Activated effector memory CD4-positive, alpha-beta T cell treated with Interleukin-2 at 50 U/mL for 16 hours (primary cell): ENCODE data around the gene SLC35F4.
"Not testable (repeated sequence)": the region's sequence is repeated elsewhere in the genome, so short reads cannot be mapped to it uniquely, and the experiment has no call there.

ENCODE experiments used
- DNase-seq: peaks from one replicate; pipeline ENCODE4 v3.0.0-alpha.2; 2020

The SLC35F4 gene

DNA sequence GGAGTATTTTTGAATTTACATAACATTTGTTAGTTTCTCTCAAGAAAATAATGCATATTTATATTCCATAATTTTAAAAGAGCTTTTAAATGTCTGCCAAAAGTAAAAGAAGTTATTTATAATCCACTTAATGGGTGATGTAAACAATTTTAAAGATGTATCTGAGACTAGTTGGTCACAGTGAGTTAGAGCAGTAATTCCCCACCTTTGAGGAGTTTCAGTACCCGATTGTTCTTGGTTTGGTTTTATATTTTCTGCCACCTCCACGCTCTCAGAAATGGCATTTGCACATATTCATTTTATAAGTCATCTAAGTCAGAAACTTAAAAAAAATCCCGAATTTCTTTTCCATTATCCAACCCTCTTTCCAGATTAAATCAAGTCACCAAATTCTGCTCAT is 153.2 kb downstream of the SLC35F4 start:
- no peak for DNase-seq

DNA sequence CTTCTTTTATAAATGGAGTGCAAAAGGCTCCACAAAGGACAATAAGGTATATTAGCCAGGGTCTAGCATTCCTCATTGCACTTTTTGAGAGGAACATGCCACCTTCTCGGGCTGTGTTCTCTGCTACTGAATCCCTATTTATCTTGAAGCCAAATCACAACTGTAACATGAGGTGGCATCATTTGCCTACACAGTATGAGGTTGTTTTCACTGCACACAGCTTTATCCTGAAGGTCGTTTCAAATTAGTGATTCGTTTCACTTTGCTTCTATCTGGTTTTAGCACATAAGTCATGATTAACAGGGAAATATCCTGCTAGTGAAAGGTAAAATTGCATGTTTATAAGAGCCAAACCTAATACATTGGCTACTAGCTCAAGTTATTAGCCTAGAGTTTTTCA is 153.8 kb downstream of the SLC35F4 start:
- DNase-seq = no peak

DNA sequence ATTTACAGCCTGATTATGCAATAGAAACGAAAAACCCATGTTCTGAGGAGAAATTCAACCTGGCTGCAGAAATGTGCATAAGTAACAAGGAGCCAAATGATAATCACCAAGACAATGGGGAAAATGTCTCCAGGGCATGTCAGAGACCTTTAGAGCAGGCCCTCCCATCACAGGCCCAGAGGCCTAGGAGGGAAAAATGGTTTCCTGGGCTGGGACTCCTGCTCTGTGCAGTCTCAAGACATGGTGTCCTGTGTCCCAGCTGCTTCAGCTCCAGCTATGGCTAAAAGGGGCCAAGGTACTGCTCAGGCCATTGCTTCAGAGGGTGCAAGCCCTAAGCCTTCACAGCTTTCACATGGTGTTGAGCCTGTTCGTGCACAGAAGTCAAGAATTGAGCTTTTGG is 156.0 kb downstream of the SLC35F4 start:
- no peak for DNase-seq

DNA sequence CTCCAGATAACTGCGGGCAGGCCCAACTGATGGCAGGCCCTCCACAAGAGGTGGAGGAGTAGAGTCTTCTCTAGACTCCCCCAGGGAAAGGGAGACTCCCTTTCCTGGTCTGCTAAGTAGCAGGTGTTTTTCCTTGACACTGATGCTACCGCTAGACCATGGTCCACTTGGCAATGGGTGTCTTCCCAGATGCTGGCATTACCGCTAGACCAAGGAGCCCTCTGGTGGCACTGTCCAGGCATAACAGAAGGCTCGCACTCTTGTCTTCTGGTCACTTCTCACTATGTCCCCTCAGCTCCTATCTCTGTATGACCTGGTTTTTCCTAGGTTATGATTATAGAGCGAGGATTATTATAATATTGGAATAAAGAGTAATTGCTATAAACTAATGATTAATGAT is 156.8 kb downstream of the SLC35F4 start:
- not testable (repeated sequence) for DNase-seq

DNA sequence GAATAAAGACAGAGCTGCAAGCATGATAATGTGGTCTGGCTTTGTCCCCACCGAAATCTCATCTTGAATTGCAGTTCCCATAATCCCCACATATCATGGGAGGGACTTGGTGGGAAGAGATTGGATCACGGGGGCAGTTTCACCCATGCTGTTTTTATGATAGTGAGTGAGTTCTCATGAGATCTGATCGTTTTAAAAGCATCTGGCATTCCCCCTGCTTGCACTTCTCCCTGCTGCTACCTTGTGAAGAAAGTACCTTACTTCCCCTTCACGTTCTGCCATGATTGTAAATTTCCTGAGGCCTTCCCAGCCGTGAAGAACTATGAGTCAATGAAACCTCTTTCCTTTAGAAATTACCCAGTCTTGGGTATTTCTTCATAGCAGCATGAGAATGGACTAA is 158.7 kb downstream of the SLC35F4 start:
- DNase-seq = no peak

DNA sequence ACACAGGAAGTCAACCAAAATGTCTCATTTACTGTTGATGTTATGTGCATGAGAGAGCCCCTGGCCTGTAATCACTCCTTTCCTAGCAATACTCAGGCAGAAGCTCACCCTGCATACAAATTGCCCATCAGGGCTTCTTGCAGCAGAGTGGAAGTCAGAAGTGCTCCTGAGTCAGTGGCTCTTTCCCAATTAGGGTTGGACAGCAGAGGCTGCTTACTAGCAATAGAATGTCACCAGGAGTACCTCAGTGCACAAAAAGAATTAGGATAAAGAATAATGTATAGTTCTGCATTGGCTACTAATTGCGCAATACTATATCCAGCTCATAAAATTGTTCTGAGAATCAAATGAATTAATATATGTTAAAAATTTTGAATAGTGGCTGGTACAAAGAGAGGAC is 161.1 kb downstream of the SLC35F4 start:
- no peak for DNase-seq

DNA sequence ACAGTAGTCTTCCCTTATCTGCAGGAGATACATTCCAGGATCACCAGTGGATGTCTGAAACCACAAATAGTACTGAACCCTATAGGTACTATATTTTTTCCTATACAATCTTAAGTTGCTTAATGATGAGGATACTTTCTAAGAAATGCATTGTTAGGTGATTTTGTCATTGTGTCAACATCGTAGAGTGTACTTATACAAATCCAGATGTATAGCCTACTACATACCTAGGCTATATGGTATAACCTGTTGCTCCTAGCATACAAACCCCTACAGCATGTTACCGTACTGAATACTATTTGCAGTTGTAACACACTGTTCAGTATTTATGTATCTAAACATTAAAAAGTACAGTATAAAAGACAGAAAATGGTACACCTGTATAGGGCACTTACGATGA is 165.9 kb downstream of the SLC35F4 start:
- no peak for DNase-seq

DNA sequence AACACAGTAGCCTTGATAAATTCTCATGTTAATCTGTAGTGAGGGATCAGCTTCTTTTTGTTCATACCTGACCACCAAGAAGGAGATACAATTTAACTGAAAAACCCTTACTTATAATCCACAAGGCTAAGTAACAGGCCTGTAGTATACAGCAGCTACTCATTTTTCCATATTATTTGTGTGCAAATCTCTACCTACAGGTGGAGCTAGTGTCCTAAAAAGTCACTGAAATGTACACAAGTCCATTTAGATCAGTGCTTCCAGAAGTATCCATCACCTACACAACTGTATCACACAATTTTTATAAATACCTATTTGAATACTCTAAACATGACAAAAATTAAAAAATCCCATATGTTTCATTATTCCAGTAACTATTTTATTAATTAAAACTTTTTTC is 173.2 kb downstream of the SLC35F4 start:
- no peak for DNase-seq

DNA sequence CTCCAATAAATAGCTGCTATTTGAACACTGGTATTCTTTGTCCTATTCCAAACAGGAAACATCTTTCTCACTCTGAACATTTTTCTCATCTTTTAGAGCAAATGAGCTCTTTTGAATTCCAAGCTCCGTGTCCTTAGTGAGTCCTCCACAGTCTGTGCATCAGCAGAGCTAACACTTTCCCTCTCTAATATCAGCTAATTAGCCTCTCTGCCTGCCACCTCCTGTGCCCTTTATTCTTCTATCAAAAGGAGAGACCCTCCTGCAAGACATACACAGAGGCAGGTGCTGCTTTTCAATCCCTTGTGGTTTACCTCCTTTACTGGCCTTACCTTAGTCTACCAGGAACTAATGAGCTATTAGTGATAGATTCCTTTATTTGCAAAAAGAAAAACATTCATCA is 178.5 kb downstream of the SLC35F4 start:
- no peak for DNase-seq

DNA sequence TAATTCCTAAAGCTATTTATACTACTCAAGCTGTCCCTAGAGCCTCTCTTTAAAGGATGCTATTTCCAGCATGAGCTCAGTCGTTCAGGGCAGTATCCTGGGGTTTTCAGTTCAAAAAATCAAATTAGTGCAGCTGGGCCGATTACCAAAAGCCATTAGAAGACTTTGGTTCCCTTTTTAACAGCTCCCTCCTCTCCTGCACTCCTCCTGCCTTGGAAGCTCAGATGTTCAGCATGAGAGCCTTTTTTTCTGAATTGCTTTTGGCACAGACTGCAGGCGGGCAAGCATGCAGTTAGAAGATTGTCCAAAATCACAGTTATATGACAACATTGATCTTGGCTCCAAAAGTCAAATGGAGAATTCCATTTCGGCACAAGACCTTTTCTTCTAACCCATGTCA is 179.6 kb downstream of the SLC35F4 start:
- no peak for DNase-seq

DNA sequence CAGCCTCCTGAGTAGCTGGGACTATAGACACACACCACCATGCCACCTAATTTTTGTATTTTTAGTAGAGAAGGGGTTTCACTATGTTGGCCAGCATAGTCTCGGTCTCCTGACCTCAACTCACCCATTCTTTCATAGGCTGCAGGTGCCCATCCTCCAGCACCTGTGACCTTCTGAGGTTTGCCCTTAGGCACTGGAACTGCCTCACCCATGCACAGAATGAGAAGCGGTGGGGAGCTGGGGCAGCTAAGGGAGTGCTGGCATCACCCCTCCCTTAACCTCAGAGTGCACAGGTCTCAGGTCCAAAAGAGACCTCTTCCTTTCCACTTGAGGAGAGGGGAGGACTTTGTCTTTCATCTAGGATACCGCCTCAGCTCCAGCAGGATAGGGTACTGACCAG is 194.9 kb downstream of the SLC35F4 start:
- DNase-seq = no peak

DNA sequence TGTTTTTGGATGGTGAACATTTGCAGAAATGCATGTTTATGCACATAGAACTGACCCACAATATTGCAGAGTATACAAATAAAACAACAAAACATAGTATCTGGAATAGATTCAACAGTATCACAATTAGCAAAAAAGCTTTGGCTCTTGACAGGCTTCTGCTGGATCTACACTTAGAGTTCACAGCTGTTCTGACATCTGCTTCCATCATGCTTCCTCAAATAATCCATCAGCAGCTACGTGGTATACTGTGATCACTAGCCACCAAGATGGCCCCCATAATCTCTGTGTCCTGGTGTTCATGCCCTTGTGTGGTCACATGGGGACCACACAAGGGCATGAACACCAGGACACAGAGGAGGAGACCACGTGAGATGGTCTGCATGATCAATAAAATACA is 205.7 kb downstream of the SLC35F4 start:
- no peak for DNase-seq

DNA sequence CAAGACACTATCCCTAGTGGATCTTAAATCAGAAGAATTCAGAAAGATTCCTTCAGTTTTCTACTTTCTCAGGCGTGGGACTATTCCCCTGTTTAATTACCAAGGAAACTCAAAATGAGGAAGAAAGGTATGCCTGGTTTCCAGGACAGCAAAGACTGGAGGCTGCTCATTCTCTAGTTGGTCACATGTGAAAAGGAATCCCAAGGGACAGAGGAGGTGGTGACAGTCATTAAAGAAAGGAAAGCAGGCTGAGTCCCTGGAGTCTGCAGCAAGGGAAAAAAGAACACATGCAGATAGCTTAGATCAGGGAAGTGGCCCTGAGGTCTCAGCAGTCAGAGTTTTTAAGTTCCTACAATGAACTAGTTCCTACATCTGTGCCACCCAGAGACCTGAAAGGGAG is 206.8 kb downstream of the SLC35F4 start:
- DNase-seq = no peak

DNA sequence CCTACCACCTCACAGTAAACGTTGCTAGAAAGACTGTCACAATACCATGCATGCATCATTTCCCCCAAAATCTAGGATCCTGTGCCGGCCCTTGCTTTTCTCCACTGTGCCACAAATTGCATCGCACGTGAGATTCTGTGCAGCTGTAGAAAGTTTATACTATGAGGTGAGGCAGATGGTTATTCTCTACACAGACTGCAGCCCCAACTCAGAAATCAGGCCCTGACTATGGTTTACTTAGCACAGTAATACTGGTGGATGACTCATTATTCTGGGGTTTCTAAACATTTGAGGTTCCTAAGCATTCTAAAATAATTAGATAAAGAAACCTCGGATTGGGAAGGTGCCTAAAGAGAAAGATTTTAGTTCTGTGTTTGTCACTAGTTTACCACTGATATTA is 208.4 kb downstream of the SLC35F4 start:
- DNase-seq = no peak

DNA sequence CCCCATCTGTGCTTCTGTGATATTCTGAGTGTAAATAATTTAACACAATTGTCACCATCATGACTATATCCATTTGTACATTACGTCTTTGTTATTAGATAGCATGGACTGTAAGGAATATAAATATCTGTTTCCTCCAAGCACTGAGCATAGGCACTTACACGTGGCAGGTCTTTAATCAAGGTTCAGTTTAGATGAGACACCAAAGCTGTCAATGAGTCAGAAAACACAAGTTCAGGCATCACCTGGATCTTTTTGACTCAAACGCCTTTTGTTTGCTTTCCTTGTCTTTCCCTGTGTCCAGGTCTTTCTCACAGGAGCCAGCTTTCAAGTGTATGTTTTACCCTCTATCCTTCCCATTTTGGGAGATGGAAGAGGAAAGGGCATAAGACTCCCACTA is 209.0 kb downstream of the SLC35F4 start:
- DNase-seq = no peak

DNA sequence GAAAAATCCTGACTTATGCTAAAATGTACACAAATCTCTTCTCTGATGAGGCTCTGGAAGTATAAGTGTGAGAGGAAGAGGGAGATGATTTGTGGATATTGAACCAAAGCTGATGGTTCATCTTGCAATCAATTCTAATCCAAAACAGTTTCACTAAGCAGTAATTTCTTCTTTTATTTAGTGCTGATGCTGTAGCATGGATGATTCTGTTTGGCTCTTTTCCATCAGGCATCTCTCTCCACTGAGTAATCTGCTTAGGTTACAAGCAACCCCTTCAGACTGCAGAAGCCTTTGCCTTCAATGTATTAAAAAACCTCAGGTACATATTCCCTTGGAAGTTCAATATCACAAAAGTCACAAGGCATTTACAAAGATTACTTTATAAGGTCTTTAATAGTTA is 213.1 kb downstream of the SLC35F4 start:
- DNase-seq = no peak

DNA sequence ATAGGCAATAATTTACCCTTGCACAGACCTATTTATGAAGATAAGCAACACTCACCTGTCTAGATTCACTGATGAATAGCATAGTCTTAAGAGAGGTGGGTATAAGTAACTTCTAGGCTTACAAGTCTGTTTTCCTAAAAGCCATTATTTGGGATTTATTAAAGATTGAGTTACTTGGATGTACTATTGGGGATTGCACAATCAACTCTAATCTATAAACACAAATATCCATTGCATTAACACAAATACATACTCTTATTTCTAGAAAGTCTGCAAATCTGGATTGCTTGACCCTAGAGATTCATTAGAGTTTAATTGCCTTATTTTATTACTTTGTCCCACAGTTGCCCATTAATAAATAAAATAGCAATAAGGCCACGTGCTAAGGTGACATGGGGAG is 224.1 kb downstream of the SLC35F4 start:
- DNase-seq = no peak

DNA sequence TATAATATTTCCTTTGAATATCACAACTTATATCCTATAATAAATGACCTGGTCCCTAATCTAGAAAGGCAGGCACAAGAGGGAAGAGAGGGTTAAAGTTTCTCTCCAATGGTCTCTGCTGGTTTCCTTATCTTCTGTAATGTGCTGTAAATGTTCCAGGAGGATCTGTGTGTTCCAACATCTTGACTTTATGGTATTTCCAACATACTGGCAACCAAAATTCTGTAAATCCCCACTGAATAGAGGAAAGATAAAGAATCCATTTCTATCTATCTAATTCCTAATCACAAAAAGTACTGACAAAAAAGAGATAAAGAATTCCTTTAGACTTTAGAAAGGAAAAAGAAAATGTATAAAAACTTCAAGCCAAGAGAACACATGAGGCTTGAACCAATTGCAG is 225.9 kb downstream of the SLC35F4 start:
- no peak for DNase-seq

DNA sequence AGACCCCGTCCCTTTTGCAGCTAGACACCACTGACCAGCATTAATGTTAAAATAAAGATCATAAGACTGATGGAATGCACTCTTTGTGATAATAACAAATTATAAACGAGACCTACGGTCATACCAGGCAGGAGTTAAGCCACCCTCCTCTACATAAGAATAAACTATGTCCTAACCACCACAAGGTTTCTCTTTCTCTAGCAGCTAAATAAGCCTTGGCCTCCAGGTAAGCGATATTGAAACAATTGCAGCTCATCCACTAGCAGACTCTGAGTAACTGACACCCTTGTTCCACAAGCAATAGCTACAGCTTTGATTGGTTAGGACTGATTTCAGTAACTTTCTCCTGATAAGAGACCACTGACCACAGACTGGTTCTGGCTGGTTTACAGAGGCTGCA is 228.0 kb downstream of the SLC35F4 start:
- DNase-seq = no peak

DNA sequence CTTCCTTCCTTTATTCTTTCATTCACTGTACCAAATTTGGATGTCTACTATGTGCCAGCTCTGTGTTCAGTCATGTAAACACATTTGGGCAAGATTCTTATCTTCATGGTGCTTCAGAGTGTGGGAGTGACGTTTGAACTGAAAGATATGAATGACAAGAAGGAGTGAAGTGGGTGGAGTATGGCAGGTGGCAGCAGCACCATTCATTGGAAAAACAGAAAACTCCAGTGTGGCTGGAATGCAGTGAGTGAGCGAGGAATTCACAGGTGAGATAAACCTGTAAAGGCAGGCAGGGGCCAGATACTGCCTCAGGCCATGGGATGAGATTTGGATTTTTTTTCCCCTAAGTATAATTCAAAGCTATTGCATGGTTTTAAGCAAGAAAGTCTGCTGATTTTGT is 231.6 kb downstream of the SLC35F4 start:
- no peak for DNase-seq

DNA sequence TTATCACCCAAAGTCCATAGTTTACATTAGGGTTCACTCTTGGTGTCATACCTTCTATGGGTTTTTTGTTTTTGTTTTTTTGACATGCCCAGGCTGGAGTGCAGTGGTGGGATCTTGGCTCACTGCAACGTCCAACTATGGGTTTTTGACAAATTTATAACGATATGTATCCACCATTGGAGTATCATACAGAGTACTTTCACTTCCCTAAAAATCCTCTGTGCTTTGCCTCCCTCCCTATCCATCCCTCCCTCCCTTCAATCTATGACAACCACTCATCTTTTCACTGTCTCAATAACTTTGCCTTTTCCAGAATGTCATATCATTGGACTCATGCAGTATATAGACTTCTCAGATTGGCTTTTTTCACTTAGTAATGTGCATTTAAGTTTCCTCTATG is 233.2 kb downstream of the SLC35F4 start:
- DNase-seq = no peak

DNA sequence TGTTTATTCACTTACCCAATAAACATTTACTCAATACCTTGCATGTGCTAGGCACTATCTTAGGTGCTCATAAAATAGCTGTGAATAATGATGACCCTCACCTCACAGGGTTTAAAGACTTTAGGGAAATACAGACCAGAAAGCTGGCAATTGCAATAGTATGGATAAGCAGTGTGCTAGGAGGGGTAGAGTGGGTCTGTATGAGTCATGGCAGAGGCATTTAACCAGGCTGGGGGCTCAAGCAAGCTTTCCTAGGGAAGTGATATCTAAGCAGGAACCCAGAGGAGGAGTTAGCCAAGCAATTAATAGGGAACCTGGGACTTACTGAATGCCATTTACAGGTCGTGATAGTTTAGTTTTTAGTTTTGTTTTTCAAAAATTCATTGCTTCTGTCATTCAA is 248.4 kb downstream of the SLC35F4 start:
- no peak for DNase-seq

DNA sequence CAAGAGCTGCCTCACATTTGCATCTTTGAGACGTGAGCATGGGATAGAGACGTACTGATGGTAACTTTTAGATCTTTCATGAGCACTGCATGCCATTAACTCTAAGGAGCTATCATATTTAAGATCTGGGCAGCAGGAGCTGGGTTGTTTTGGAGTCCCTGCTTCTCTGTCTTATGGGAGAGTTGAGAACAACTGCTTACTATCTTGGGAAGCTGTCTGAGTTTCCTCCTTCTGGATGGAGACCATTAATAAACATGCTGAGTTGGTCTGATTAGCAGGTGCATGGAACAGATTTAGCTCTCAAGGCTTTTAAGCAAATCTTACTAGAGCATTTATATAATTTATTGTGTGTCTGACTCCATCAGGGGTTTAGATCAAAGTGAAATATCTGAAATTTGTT is 252.9 kb downstream of the SLC35F4 start:
- no peak for DNase-seq

DNA sequence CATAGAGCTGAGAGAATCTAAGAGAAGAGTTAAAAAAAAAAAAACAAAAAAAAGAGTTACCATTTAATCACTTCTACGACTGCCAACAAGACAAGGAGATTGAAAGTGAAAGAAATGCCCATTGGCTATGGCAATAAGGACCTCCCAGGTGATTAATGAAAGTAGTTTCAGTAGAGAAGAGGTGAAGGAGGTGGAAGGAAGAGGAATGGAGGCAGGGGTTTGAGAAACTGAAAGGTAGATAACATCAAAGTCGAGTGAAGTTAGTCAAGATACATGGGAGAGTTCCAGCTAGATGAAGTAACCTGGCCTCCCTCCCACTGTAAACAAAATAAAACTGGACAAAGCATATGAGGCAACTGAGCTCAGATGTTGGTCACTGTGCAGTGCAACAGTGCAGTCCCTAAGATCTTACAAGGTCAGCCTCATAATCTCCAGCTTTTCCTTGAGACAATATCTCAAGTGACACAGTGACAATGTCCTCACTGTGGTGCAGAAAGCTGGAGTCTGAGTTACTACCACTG is 254.3 kb downstream of the SLC35F4 start:
- no peak for DNase-seq

DNA sequence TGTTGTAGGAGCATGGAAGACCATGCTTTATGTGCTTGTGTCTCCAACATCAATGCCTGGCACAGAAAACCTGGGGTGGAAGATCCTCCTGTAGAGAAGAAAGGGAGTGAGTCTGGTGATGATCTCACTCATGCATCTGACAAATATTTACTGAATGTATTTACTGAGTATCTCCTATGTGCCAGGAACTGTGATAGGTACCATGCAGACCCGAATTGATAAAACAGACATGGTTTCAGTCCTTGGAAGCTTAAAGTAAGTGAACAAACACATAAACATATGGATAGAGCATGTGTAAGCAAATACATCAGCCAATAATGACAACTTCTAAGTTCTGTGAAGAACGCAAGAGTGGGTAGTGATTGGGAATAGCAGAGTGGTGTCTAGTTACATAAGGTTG is 255.3 kb downstream of the SLC35F4 start:
- no peak for DNase-seq
